Measurements from ENCODE around the gene TRMT2A.

TRMT2A gene

DNA sequence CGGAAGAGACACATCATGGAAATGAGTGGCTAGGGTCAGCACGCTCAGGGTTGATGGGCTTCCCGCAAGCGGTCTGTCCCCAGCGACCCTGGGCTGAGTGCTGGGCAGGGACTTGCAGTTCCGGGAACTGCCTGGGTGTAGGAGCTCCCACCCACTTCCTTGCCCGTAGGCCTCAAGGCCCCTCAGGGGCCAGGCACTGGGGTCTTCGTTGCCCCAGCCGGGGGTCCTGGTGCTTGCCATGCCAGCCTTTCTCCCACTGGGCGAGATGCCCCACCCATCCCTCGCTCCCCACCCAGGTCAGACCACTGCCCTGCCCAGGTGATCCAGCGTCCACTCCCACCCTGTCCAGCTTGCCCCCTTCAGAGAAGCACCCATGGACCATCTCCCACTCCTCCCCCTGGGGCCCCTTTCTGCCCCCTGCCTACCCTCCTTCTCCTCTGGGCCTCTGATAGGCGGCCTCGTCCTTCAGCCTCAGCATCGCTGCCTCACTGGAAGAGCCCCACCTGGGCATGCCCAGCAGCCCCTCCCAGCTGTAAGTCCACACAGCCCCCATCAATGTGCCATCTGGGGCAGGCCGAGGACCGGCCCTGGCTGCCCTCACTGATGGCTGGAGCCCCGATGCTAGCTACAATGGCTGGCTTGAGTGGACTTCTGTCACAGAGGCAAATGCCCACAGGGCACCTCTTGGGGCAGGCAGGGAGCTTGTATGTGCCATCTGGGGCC, 54.8 kb downstream of the TRMT2A start:
- DNase-seq (ENCODE audit: low read depth): no peak

All from activated gamma-delta T cell treated with anti-CD3 and anti-CD28 coated beads, Interleukin-2, amount 50 U/mL, for 16 hours (primary cell).